ENCODE results near the gene RCOR2.
"Not testable (repeated sequence)": the region's sequence is repeated elsewhere in the genome, so short reads cannot be mapped to it uniquely, and the experiment has no call there.

Gene RCOR2

DNA sequence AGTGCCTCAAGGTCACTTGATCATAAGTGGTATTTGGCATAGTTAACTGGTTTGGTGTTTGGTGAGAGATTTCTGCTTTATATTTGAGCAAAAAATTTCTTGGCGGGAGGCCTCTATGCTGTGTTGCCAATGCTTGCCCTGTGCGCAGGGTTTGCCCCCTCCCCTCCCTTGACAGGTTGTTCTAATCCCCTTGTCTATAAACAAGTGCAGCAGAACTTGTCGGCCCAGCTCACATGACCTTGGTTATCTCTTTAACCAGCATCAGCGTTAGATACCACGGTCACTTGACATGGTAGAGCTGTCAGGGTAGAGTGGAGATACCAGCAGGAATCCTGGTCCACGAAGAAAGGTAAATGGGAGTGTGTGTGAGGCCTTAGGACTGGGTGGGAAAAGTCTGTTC, 42.5 kb downstream of the RCOR2 start:
- DNase-seq (no peak), ATAC-seq (replicated peaks) (no peak)
- Mint-ChIP-seq H3K4me3 (no peak overlapping the region), H3K4me1 (ENCODE audit: low read depth in 2 of 2) (peaks cover 38 to 57% of the 10 kb centered on the region in 2 donors), H3K9me3 (no peaks in the 10 kb centered on the region), H3K27ac (peak overlapping the region in 1 of 2 donors; percentile 66), H3K27me3 (no peaks in the 10 kb centered on the region), H3K36me3 (ENCODE audit: insufficient read depth) (peaks cover 8% of the 10 kb centered on the region)

DNA sequence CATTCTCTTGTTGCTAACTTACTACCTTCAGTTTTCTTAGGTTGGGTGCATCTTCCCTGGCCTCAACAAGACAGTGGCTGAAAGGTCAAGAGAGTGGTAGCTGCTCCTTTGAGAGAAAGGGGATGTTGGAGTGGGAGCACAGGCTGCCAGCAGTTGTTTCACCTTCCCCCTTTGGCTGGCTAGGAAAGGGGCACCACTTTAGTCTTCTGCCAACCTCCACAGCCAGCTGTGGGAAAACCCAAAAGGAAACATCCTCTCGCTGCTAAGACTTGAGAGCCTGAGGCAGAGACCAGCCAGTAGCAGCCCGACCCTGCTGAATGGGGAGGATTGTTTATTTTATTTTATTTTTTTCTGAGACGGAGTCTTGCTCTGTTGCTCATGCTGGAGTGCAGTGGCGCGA, 43.7 kb downstream of the RCOR2 start:
- peak overlapping the region in 1 of 2 donors; percentile 66 for H3K27ac Mint-ChIP-seq
- H3K4me3 Mint-ChIP-seq, result peak overlapping the region in 1 of 2 donors; percentile 49
- peaks cover 48 to 65% of the 10 kb centered on the region in 2 donors for H3K4me1 Mint-ChIP-seq (ENCODE audit: low read depth in 2 of 2)

DNA sequence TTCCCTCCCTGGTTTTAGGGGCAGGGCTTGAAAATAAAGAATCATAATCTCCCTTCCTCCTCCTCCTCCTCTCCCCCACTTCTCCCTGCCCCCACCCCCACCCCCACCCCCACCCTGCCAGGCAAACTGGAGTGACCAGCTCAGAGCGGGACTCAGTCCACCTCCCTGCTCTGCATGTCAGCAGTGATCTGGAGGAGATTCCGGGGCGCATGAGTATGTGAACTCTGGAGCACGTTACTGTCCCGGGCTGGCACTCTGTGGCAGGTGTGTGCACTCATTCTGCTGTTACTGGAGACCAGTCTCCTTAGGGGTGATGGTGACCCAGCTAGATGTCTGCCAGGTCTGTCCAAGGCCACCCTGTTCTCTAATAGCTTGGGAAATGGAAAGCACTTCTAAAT, 44.2 kb downstream of the RCOR2 start:
- H3K9me3 Mint-ChIP-seq, result no peaks in the 10 kb centered on the region
- H3K27ac Mint-ChIP-seq, result peak overlapping the region in 1 of 2 donors; percentile 67
- H3K27me3 Mint-ChIP-seq, result no peaks in the 10 kb centered on the region
- H3K4me1 Mint-ChIP-seq (ENCODE audit: low read depth in 2 of 2), result peaks cover 48 to 63% of the 10 kb centered on the region in 2 donors
- DNase-seq (no peak), ATAC-seq (replicated peaks) (no peak)
- H3K4me3 Mint-ChIP-seq, result peak overlapping the region in 1 of 2 donors; percentile 49
- H3K36me3 Mint-ChIP-seq (ENCODE audit: insufficient read depth), result peaks cover 3% of the 10 kb centered on the region

More for the DNA sequence above, 43.7 kb downstream of the RCOR2 start:
- no peak for DNase-seq
- no peak for ATAC-seq (replicated peaks)
- Mint-ChIP-seq H3K27me3 (no peaks in the 10 kb centered on the region), H3K36me3 (ENCODE audit: insufficient read depth) (peaks cover 3% of the 10 kb centered on the region), H3K9me3 (no peaks in the 10 kb centered on the region)

DNA sequence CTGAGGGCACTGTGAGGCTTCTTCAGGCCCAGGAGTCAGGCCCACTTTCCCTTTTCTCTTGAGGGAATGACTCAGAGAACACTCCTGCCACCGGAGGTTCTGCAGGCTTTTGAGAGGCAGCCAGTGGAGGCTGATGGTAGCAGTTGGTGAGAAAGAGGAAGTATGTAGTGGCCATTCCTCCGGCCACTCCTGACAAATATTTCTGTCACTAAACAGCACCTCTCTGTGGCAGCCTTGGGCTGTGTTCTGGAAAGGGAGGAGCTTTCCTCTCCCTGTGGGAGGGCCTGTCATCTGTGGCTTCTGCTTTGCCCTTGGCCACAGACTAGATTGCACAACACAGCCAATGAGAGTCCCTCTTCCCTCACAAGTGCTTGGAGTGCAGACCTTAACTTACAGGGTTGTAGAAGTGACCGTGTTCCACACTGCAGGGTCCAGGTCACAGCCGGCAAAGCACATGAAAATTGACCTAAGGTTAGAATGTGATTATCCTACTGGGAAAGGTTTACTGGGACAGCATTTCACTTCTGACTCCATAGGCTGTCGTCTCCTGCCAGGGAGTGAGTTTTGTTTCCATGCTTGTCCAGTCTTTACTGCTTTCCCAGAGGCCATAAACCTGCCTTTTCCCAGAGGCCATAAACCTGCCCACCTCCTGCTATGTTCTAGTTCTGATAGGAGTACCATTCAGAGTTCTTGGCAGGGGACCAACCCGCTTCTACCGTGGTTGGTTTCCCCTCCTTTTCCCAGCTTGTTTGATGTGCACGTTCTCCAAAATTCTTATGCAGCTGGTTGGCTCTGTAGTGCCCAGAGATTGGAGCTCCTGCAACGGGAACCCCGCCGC, 44.8 kb downstream of the RCOR2 start:
- no peaks in the 10 kb centered on the region for H3K27me3 Mint-ChIP-seq
- H3K9me3 Mint-ChIP-seq, result no peaks in the 10 kb centered on the region
- H3K27ac Mint-ChIP-seq, result peak overlapping the region; percentile 28 to 67
- H3K36me3 Mint-ChIP-seq (ENCODE audit: insufficient read depth), result peaks cover 3% of the 10 kb centered on the region
- H3K4me1 Mint-ChIP-seq (ENCODE audit: low read depth in 2 of 2), result peaks cover 53 to 68% of the 10 kb centered on the region in 2 donors
- ATAC-seq (replicated peaks) (peak; percentile 86), DNase-seq (peak; percentile 12 to 40 (median 34))
- peak overlapping the region in 1 of 2 donors; percentile 45 for H3K4me3 Mint-ChIP-seq

DNA sequence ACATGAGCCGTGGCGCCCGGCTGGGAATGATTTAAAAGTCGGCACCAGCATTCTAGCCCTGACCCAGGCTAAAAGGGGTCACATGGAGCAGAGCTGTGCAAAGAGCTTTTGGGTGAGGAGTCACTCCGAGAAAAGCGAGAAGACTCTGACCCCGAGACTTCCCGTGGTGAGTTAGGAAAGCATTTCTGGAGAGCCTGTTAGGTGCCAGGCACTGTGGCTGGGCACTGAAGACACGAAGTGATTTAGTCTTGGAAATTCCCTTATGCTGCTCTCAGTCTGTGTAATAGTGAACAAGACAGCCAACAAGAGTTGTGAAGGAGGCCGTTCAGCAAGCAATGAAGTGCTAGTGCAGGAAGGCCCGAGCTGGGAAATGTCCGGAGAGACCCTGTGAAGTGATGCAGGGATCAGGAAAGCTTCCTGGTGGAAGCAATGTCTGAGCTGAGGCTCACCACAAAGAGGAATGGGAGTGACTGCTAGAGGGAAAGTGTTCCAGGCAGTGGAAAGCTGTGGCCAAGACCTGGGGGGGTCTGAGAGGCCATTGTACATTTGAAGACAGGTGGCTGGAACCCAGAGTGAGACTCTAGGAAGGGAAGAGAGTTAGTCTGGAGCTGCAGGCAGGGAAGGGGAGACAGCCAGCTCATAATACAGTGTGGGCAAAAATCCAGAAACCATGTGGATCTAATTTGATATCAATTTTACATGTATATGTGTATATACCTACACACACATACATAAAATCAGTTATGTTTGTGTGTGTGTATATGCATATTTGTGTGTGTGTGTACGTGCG, 46.4 kb downstream of the RCOR2 start:
- Mint-ChIP-seq H3K27me3 (no peaks in the 10 kb centered on the region), H3K4me1 (ENCODE audit: low read depth in 2 of 2) (peaks cover 68 to 82% of the 10 kb centered on the region in 2 donors), H3K4me3 (peak overlapping the region; percentile 84 to 87), H3K27ac (peak overlapping the region; percentile 91 to 95), H3K9me3 (no peaks in the 10 kb centered on the region), H3K36me3 (ENCODE audit: insufficient read depth) (peaks cover 12% of the 10 kb centered on the region)
- no peak for DNase-seq
- ATAC-seq (replicated peaks), result no peak

DNA sequence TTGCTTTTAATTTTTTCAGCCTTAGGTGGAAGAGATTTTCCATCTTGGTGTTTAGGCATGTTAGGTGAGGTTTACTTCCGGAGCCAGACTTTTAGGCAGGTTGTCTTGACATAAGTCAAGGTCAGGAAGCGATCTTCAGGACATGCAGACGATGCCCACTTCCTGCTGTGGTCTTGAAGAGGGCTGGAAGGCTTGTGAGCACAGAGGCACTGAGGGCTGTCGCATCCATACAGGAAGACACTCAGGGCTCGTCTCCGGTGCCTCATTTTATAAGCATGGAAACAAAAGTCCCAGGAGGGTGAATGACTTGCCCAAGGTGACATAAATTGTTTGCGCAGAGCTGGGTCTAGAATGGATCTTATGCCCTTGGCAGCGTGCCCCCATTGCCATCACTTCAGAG, 47.3 kb downstream of the RCOR2 start:
- ATAC-seq (replicated peaks), result peak; percentile 67
- Mint-ChIP-seq H3K36me3 (ENCODE audit: insufficient read depth) (peaks cover 10% of the 10 kb centered on the region), H3K4me1 (ENCODE audit: low read depth in 2 of 2) (peaks cover 72 to 86% of the 10 kb centered on the region in 2 donors), H3K27ac (peak overlapping the region; percentile 91 to 95), H3K9me3 (no peaks in the 10 kb centered on the region), H3K4me3 (peak overlapping the region; percentile 84 to 87), H3K27me3 (no peaks in the 10 kb centered on the region)
- DNase-seq, result peak; percentile 20 to 36 (median 29)

DNA sequence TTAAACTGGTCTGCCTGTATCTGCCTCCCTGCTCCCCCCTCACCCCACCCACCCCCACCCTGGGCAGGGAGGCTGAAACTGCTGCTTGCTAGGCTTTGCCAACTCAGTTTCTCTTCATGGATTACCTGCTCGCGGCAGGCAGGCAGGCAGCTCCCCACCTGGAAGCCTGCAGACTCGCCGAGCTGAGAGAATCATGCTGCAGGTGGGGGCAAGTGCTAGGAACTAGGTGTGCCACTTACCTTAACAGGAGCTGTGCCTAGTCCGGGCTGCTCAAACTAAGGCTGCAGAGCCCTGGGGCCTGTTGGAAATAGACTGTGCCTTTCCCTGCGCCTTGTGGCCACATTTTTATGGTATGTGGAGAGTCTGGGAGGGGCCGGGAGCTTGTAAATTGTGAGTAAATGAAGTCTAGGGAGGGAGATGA, 47.8 kb downstream of the RCOR2 start:
- DNase-seq (no peak), ATAC-seq (replicated peaks) (no peak)
- peak overlapping the region; percentile 91 to 95 for H3K27ac Mint-ChIP-seq
- no peaks in the 10 kb centered on the region for H3K9me3 Mint-ChIP-seq
- peak overlapping the region; percentile 84 to 87 for H3K4me3 Mint-ChIP-seq
- H3K36me3 Mint-ChIP-seq (ENCODE audit: insufficient read depth), result peaks cover 10% of the 10 kb centered on the region
- peaks cover 68 to 82% of the 10 kb centered on the region in 2 donors for H3K4me1 Mint-ChIP-seq (ENCODE audit: low read depth in 2 of 2)
- H3K27me3 Mint-ChIP-seq, result no peaks in the 10 kb centered on the region

DNA sequence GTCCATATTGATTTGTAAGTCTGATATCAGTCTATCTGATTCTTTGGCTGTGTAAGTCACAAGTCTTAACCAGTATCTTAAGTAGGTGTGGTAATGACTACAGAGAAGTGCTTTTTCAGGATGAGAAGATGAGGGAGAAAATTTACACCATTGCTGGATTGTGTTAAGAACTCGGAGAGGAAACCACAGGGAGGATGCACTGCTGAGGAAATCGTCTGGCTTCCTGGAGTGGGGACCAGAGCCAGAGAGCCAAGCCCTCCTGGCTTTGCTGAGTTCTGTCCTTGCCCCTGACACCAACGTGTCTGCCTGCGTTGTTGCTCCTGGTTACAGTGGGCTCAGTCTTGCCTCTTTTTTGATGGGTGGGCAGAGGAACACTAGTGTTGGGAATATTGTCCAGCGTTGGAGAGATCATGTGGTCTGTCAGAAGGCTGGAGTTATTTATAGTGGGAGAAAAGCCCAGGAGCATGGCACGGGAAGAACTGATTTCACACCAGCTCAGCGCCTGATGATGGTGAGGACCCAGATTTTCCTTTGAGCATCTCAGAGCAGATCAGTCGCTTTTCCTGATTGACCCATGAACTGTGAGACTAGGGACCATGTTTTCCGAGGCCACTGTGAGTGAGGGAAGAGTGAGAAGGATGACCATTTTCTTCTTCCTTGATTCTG, 48.4 kb downstream of the RCOR2 start:
- no peaks in the 10 kb centered on the region for H3K27me3 Mint-ChIP-seq
- H3K36me3 Mint-ChIP-seq (ENCODE audit: insufficient read depth), result peaks cover 10% of the 10 kb centered on the region
- DNase-seq (no peak), ATAC-seq (replicated peaks) (no peak)
- peak overlapping the region; percentile 58 to 84 for H3K4me3 Mint-ChIP-seq
- H3K4me1 Mint-ChIP-seq (ENCODE audit: low read depth in 2 of 2), result peaks cover 65 to 80% of the 10 kb centered on the region in 2 donors
- peak overlapping the region; percentile 14 to 81 for H3K27ac Mint-ChIP-seq
- H3K9me3 Mint-ChIP-seq, result no peaks in the 10 kb centered on the region

DNA sequence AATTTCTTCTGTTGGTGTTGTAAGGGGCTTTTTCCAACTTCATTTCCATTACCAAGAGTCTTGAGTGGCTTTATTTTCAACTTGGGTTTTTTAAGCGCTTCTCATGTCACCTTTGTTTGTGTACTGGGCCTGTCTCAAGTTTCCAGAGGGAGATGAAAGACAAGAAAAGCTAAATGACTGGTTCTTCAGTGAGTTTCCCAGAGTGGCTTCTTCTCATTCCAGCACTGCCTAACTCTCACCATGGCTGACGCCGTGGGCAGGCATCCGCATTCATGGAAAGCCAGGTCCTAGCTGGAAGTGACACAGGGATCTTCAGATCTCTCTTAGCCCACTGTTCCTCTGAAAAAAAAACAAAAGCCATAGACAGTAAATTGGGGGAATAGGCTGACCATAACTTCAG, 49.5 kb downstream of the RCOR2 start:
- no peak for ATAC-seq (replicated peaks)
- H3K4me3 Mint-ChIP-seq, result peak overlapping the region in 1 of 2 donors; percentile 84
- no peak for DNase-seq
- peaks cover 13% of the 10 kb centered on the region for H3K36me3 Mint-ChIP-seq (ENCODE audit: insufficient read depth)
- H3K9me3 Mint-ChIP-seq, result no peaks in the 10 kb centered on the region
- H3K27me3 Mint-ChIP-seq, result no peaks in the 10 kb centered on the region
- H3K4me1 Mint-ChIP-seq (ENCODE audit: low read depth in 2 of 2), result peaks cover 69 to 81% of the 10 kb centered on the region in 2 donors
- peak overlapping the region; percentile 81 to 89 for H3K27ac Mint-ChIP-seq

DNA sequence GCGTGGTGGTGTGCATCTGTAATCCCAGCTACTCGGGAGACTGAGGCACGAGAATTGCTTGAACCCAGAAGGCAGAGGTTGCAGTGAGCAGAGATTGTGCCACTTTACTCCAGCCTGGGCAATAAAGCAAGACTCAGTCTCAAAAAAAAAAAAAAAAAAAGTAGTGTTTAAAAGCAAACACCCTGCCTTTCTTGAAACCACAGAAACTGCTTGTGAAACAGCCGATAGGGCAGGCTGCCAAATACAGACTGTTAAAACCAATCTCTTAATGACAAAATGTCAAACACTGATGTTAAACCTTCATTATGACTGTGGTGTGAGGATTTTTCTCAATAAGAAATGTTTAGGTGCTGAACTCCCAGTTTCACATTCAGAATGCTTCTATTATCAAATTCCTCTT, 50.8 kb downstream of the RCOR2 start:
- peak; percentile 71 to 78 (median 75) for DNase-seq
- no peaks in the 10 kb centered on the region for H3K27me3 Mint-ChIP-seq
- H3K4me1 Mint-ChIP-seq (ENCODE audit: low read depth in 2 of 2), result peaks cover 65 to 77% of the 10 kb centered on the region in 2 donors
- peak; percentile 83 for ATAC-seq (replicated peaks)
- H3K36me3 Mint-ChIP-seq (ENCODE audit: insufficient read depth), result peaks cover 13% of the 10 kb centered on the region
- peak overlapping the region; percentile 89 to 93 for H3K27ac Mint-ChIP-seq
- H3K9me3 Mint-ChIP-seq, result no peaks in the 10 kb centered on the region
- peak overlapping the region; percentile 78 to 84 for H3K4me3 Mint-ChIP-seq

DNA sequence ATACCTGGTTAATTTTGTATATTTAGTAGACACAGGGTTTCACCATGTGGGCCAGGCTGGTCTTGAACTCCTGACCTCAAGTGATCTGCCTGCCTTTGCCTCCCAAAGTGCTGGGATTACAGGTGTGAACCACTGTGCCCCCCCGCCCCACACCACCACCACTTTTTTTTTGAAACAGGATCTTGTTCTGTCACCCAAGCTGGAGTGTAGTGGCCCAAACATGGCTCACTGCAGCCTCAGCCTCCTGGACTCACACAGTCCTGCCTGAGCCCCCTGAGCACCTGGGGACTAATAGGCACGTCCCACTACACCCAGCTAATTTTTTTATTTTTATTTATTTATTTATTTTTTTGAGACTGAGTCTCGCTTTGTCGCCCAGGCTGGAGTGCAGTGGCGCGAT, 53.3 kb downstream of the RCOR2 start:
- not testable (repeated sequence) for H3K9me3 Mint-ChIP-seq; ATAC-seq (replicated peaks); DNase-seq; H3K27me3 Mint-ChIP-seq
- Mint-ChIP-seq H3K27ac (peak overlapping the region; percentile 82 to 96), H3K4me1 (ENCODE audit: low read depth in 2 of 2) (peaks cover 49 to 62% of the 10 kb centered on the region in 2 donors), H3K36me3 (ENCODE audit: insufficient read depth) (peaks cover 30% of the 10 kb centered on the region), H3K4me3 (peak overlapping the region in 1 of 2 donors; percentile 49)

DNA sequence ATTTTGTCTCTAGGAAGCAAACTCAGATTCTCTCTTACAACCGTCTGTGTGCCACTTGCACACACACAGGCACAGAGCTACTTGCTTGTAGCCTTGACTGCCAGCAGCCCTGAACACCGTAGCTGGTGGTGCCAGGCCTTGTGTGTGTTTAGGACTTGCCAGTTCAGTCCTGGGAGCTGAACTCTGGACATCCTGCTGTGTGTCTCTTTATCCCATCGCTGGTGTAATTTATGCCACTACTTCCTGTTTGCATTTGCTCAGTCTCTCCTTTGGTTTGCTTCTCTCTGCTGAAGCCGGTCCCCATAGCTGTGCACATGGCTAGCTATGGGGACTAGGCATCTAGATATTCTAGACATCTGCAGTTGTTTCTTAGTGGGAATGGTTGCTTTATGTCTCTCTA, 54.0 kb downstream of the RCOR2 start:
- H3K4me3 Mint-ChIP-seq, result peak overlapping the region in 1 of 2 donors; percentile 49
- no peaks in the 10 kb centered on the region for H3K27me3 Mint-ChIP-seq
- ATAC-seq (replicated peaks) (no peak), DNase-seq (no peak)
- no peaks in the 10 kb centered on the region for H3K9me3 Mint-ChIP-seq
- H3K27ac Mint-ChIP-seq, result peak overlapping the region; percentile 82 to 96
- peaks cover 45 to 59% of the 10 kb centered on the region in 2 donors for H3K4me1 Mint-ChIP-seq (ENCODE audit: low read depth in 2 of 2)
- H3K36me3 Mint-ChIP-seq (ENCODE audit: insufficient read depth), result peaks cover 33% of the 10 kb centered on the region
